HepG2 (cell line): ENCODE results near the gene TLR5. TPM values are rescaled to one million over a fixed set of nuclear protein-coding genes. Genes with fewer than 3 reads are reported as not detected.

Source experiments
- AKAP8 ChIP-seq: sonication (generic); formaldehyde crosslinking; IDR thresholded peaks from 2 replicates; pipeline ENCODE4 v1.5.1; 2020; ENCODE audit warnings: mild to moderate bottlenecking, missing genetic modification reagents
- BHLHE40 ChIP-seq: IDR thresholded peaks from 2 replicates; pipeline ENCODE4 v1.6.1; 2011; ENCODE audit warnings: low read length, improper control_type of control experiment
- KDM2A ChIP-seq: sonication (generic); formaldehyde crosslinking; IDR thresholded peaks from 2 replicates; pipeline ENCODE4 v1.4.0; 2020; ENCODE audit warnings: low read depth, missing genetic modification reagents, borderline replicate concordance
- MTF1 ChIP-seq: sonication (generic); formaldehyde crosslinking; IDR thresholded peaks from 2 replicates; pipeline ENCODE4 v1.5.0; 2020; ENCODE audit warnings: missing genetic modification reagents
- NAIF1 ChIP-seq: sonication (generic); formaldehyde crosslinking; IDR thresholded peaks from 2 replicates; pipeline ENCODE4 v1.5.0; 2020; ENCODE audit warnings: mild to moderate bottlenecking, missing genetic modification reagents, borderline replicate concordance
- PHF21A ChIP-seq: sonication (generic); formaldehyde crosslinking; IDR thresholded peaks from 2 replicates; pipeline ENCODE4 v1.5.0; 2020; ENCODE audit warnings: mild to moderate bottlenecking, missing genetic modification reagents
- RORA ChIP-seq: sonication (generic); formaldehyde crosslinking; IDR thresholded peaks from 2 replicates; pipeline ENCODE4 v1.5.0; 2020; ENCODE audit warnings: mild to moderate bottlenecking, missing genetic modification reagents, moderate library complexity
- STAG1 ChIP-seq: sonication (generic); formaldehyde crosslinking; IDR thresholded peaks from 2 replicates; pipeline ENCODE4 v1.4.0; 2020; ENCODE audit warnings: missing genetic modification reagents
- YY1 ChIP-seq: IDR thresholded peaks from 2 replicates; pipeline ENCODE4 v1.6.1; 2011; ENCODE audit warnings: low read length, low read depth, moderate library complexity, mild to moderate bottlenecking; ENCODE audit not compliant: insufficient read depth, insufficient replicate concordance
- ZKSCAN8 ChIP-seq: IDR thresholded peaks from 2 replicates; pipeline ENCODE4 v1.6.1; 2016; ENCODE audit warnings: borderline replicate concordance, missing genetic modification reagents, missing compliant biosample characterization
- ZNF101 ChIP-seq: sonication (generic); formaldehyde crosslinking; IDR thresholded peaks from 2 replicates; pipeline ENCODE4 v1.4.0; 2020; ENCODE audit warnings: mild to moderate bottlenecking, low read depth, missing genetic modification reagents, borderline replicate concordance
- ZNF468 ChIP-seq: sonication (generic); formaldehyde crosslinking; IDR thresholded peaks from 2 replicates; pipeline ENCODE4 v1.8.0; 2022; ENCODE audit warnings: mild to moderate bottlenecking, moderate library complexity, missing genetic modification reagents
- ZNF577 ChIP-seq: sonication (generic); formaldehyde crosslinking; IDR thresholded peaks from 2 replicates; pipeline ENCODE4 v1.4.0; 2020; ENCODE audit warnings: mild to moderate bottlenecking, low read depth, missing genetic modification reagents, borderline replicate concordance
- ZNF713 ChIP-seq: sonication (generic); formaldehyde crosslinking; IDR thresholded peaks from 2 replicates; pipeline ENCODE4 v1.4.0; 2020; ENCODE audit warnings: mild to moderate bottlenecking, missing genetic modification reagents
- ZNF75D ChIP-seq: sonication (generic); formaldehyde crosslinking; IDR thresholded peaks from 2 replicates; pipeline ENCODE4 v1.8.1; 2023; ENCODE audit warnings: missing genetic modification reagents, mild to moderate bottlenecking, borderline replicate concordance
- ZNF781 ChIP-seq: sonication (generic); formaldehyde crosslinking; IDR thresholded peaks from 2 replicates; pipeline ENCODE4 v1.5.1; 2020; ENCODE audit warnings: borderline replicate concordance, mild to moderate bottlenecking, missing genetic modification reagents; ENCODE audit errors: not compliant biosample characterization
- polyA plus RNA-seq, 8 experiments: library from polyadenylated mRNA; depleted of rRNA in 3 of 8; stranded (reverse) in 7 of 8; unstranded in 1 of 8; fragments of >200 nt; fragmentation: Illumina TruSeq in 4 of 8; extraction: Trizol in 4 of 8; gene quantifications; 2 replicates each; pipeline versions ENCODE4 v1.2.1 to v1.2.3, GENCODE V29; 2011 to 2016; ENCODE audit warnings: low read depth in 4 of 8, missing spikeins in 1 of 8, mixed read lengths in 1 of 8; ENCODE audit not compliant: insufficient read depth in 1 of 8
- total RNA-seq, 5 experiments: library from RNA; depleted of rRNA; stranded (reverse); fragments of >200 nt; fragmentation: Illumina TruSeq; extraction: Trizol; gene quantifications; 2 replicates each; pipeline ENCODE4 v1.2.3, GENCODE V29; 2016; ENCODE audit warnings: low read depth in 1 of 5
- TF ChIP-seq, protein P1 (sequence below): sonication (generic); formaldehyde crosslinking; IDR thresholded peaks from 2 replicates; pipeline ENCODE4 v1.5.0; 2020; ENCODE audit warnings: mild to moderate bottlenecking, missing genetic modification reagents, borderline replicate concordance
- TF ChIP-seq, protein P2 (sequence below): sonication (generic); formaldehyde crosslinking; conservative IDR thresholded peaks from 2 replicates; pipeline ENCODE4 v1.4.0; 2020; ENCODE audit warnings: missing genetic modification reagents
- TF ChIP-seq, protein P3 (sequence below): sonication (generic); formaldehyde crosslinking; IDR thresholded peaks from 2 replicates; pipeline ENCODE4 v1.4.0; 2020; ENCODE audit warnings: low read depth, mild to moderate bottlenecking, missing genetic modification reagents
- TF ChIP-seq, protein P4 (sequence below): sonication (generic); formaldehyde crosslinking; IDR thresholded peaks from 2 replicates; pipeline ENCODE4 v1.5.0; 2020; ENCODE audit warnings: mild to moderate bottlenecking, missing genetic modification reagents, moderate library complexity

The TLR5 gene
- total and polyA plus RNA-seq, 2 of the 13 experiments (the other 11 are each of a cell fraction or from before 2014, with no cell fraction given) = not detected

DNA sequence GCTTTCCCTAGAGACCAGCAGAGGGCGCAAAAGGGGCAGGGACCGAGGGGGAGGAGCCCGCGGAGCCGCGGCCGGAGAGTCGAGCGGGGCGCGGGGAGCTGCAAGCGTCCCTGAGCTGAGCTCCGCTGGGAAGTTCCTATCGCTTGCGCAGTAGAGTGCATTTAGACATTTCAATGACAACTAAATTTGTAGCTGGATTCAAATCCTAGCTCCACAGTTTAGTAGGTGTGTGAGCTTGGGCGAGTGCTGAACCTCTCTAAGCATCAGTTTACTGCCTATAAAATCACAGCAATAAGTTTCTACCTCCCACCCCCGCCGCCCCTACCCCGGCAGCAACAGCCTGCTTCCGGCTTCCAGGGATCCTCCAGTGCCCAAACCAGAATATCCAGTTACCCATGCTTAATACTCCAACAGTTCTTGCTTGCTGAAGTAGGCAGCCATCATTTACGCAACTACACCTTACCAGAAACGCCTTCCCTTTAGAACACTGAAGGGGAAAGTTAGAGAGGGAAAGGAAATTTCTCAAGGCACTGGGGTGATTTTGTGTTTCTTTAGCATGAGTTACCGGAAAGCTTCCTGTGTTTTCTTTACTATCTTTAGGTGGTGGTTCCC, 9.1 kb downstream of the TLR5 start (continued):
- TF ChIP-seq, protein P1, sequence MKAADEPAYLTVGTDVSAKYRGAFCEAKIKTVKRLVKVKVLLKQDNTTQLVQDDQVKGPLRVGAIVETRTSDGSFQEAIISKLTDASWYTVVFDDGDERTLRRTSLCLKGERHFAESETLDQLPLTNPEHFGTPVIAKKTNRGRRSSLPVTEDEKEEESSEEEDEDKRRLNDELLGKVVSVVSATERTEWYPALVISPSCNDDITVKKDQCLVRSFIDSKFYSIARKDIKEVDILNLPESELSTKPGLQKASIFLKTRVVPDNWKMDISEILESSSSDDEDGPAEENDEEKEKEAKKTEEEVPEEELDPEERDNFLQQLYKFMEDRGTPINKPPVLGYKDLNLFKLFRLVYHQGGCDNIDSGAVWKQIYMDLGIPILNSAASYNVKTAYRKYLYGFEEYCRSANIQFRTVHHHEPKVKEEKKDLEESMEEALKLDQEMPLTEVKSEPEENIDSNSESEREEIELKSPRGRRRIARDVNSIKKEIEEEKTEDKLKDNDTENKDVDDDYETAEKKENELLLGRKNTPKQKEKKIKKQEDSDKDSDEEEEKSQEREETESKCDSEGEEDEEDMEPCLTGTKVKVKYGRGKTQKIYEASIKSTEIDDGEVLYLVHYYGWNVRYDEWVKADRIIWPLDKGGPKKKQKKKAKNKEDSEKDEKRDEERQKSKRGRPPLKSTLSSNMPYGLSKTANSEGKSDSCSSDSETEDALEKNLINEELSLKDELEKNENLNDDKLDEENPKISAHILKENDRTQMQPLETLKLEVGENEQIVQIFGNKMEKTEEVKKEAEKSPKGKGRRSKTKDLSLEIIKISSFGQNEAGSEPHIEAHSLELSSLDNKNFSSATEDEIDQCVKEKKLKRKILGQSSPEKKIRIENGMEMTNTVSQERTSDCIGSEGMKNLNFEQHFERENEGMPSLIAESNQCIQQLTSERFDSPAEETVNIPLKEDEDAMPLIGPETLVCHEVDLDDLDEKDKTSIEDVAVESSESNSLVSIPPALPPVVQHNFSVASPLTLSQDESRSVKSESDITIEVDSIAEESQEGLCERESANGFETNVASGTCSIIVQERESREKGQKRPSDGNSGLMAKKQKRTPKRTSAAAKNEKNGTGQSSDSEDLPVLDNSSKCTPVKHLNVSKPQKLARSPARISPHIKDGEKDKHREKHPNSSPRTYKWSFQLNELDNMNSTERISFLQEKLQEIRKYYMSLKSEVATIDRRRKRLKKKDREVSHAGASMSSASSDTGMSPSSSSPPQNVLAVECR (CRISPR knock-in tag) = no peak
- TF ChIP-seq ZNF577 (no peak), ZKSCAN8 (no peak), PHF21A (CRISPR knock-in tag) (no peak), ZNF468 (CRISPR knock-in tag) (no peak), NAIF1 (CRISPR knock-in tag) (no peak), KDM2A (CRISPR knock-in tag) (peak; percentile 47; the same call in 1 of the 2 replicates), ZNF101 (CRISPR knock-in tag) (no peak), BHLHE40 (no peak), ZNF781 (CRISPR knock-in tag) (no peak), ZNF713 (CRISPR knock-in tag) (no peak), MTF1 (CRISPR knock-in tag) (no peak), YY1 (peak; percentile 35), AKAP8 (CRISPR knock-in tag) (no peak), ZNF75D (CRISPR knock-in tag) (no peak), STAG1 (CRISPR knock-in tag) (peak; percentile 67), RORA (CRISPR knock-in tag) (no peak)
- TF ChIP-seq, protein P2, sequence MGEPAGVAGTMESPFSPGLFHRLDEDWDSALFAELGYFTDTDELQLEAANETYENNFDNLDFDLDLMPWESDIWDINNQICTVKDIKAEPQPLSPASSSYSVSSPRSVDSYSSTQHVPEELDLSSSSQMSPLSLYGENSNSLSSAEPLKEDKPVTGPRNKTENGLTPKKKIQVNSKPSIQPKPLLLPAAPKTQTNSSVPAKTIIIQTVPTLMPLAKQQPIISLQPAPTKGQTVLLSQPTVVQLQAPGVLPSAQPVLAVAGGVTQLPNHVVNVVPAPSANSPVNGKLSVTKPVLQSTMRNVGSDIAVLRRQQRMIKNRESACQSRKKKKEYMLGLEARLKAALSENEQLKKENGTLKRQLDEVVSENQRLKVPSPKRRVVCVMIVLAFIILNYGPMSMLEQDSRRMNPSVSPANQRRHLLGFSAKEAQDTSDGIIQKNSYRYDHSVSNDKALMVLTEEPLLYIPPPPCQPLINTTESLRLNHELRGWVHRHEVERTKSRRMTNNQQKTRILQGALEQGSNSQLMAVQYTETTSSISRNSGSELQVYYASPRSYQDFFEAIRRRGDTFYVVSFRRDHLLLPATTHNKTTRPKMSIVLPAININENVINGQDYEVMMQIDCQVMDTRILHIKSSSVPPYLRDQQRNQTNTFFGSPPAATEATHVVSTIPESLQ = no peak
- TF ChIP-seq, protein P3, sequence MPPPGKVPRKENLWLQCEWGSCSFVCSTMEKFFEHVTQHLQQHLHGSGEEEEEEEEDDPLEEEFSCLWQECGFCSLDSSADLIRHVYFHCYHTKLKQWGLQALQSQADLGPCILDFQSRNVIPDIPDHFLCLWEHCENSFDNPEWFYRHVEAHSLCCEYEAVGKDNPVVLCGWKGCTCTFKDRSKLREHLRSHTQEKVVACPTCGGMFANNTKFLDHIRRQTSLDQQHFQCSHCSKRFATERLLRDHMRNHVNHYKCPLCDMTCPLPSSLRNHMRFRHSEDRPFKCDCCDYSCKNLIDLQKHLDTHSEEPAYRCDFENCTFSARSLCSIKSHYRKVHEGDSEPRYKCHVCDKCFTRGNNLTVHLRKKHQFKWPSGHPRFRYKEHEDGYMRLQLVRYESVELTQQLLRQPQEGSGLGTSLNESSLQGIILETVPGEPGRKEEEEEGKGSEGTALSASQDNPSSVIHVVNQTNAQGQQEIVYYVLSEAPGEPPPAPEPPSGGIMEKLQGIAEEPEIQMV (CRISPR knock-in tag) = no peak
- TF ChIP-seq, protein P4, sequence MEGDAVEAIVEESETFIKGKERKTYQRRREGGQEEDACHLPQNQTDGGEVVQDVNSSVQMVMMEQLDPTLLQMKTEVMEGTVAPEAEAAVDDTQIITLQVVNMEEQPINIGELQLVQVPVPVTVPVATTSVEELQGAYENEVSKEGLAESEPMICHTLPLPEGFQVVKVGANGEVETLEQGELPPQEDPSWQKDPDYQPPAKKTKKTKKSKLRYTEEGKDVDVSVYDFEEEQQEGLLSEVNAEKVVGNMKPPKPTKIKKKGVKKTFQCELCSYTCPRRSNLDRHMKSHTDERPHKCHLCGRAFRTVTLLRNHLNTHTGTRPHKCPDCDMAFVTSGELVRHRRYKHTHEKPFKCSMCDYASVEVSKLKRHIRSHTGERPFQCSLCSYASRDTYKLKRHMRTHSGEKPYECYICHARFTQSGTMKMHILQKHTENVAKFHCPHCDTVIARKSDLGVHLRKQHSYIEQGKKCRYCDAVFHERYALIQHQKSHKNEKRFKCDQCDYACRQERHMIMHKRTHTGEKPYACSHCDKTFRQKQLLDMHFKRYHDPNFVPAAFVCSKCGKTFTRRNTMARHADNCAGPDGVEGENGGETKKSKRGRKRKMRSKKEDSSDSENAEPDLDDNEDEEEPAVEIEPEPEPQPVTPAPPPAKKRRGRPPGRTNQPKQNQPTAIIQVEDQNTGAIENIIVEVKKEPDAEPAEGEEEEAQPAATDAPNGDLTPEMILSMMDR (CRISPR knock-in tag) = peak; percentile 91
